Measurements from ENCODE around the gene PURB. TPM values are rescaled to one million over a fixed set of nuclear protein-coding genes. Genes with fewer than 3 reads are reported as not detected.

Gene PURB
- total RNA-seq, 2 experiments from 2014 or later, result 18.8 to 20.8 TPM

DNA sequence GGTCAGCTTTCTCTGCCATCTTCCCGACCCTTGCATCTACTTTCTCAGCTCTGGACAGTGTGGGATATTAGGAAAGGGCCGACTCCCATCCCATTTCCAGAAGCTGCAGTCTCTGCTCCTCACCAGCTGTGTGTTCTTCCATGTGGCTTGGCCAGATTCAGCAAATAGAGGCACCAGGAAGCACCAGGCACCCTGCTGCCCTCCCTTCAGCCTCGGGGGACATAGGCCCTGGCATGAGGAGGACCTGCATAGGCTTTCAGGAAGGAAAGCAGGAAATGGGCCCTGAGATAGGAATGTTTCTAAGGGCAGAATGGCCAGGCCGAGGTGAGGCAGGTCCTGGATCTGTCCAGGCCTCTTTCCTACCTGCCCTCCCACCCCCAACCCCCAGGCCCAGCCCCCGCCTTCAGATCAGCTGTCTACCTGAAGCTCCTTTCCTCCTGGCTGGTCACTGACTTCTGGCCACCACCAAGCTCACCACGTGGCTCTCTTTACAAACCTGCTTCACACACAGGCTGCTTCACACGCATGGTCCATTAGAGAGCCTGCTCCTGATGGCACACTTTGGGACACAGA is 27.5 kb upstream of the PURB start:
- DNase-seq (no peak), ATAC-seq (no peak)
- ChIA-PET POLR2A (interaction anchor here (0.5 to 0.6 kb wide), 2 partner anchors 51 to 106 kb away, joined by 3 to 4 read pairs; no protein-coding TSS in a partner anchor), CTCF (interaction anchor here (0.5 to 1.6 kb wide), 4 partner anchors 27 to 218 kb away, joined by 3 to 7 read pairs (median 4); partner anchors contain the start of gene PURB)
- H3K9me3 Mint-ChIP-seq (ENCODE audit: low read depth), result no peaks in the 10 kb centered on the region
- no peaks in the 10 kb centered on the region for H3K36me3 Mint-ChIP-seq (ENCODE audit: low read depth)
- H3K27me3 Mint-ChIP-seq, result no peaks in the 10 kb centered on the region
- intact Hi-C loops (cut with DNase I, micrococcal nuclease), result no loop called here
- peak overlapping the region; percentile 70 for H3K27ac Mint-ChIP-seq
- H3K4me1 Mint-ChIP-seq, result peaks cover 19% of the 10 kb centered on the region
- no peak overlapping the region for H3K4me3 Mint-ChIP-seq

DNA sequence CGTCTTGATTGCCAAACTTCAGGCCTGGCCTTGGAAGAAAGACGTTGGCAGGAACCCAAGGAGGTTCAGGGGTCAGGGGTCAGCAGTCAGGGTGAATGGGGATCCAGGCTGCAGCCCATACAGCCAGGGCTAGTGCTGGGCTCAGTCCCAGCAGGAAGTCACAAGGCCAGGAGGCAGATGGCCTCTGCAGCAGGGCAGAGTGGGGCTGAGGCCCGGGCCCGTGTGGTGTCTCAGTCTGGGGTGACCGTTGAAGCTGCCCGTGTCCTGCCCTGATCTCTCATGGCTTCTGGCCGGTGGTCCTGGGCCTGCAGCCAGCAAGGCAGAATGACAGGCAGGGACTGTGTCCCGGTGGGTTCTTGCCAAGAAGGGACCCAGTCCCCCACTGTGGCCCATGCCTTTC is 26.6 kb upstream of the PURB start:
- ChIA-PET POLR2A (no interaction called here), CTCF (no interaction called here)
- Mint-ChIP-seq H3K4me1 (peaks cover 19% of the 10 kb centered on the region), H3K4me3 (no peak overlapping the region), H3K36me3 (ENCODE audit: low read depth) (no peaks in the 10 kb centered on the region), H3K9me3 (ENCODE audit: low read depth) (no peaks in the 10 kb centered on the region), H3K27ac (no peak overlapping the region), H3K27me3 (no peaks in the 10 kb centered on the region)
- ATAC-seq (no peak), DNase-seq (no peak)
- intact Hi-C loops (cut with DNase I, micrococcal nuclease), result no loop called here

DNA sequence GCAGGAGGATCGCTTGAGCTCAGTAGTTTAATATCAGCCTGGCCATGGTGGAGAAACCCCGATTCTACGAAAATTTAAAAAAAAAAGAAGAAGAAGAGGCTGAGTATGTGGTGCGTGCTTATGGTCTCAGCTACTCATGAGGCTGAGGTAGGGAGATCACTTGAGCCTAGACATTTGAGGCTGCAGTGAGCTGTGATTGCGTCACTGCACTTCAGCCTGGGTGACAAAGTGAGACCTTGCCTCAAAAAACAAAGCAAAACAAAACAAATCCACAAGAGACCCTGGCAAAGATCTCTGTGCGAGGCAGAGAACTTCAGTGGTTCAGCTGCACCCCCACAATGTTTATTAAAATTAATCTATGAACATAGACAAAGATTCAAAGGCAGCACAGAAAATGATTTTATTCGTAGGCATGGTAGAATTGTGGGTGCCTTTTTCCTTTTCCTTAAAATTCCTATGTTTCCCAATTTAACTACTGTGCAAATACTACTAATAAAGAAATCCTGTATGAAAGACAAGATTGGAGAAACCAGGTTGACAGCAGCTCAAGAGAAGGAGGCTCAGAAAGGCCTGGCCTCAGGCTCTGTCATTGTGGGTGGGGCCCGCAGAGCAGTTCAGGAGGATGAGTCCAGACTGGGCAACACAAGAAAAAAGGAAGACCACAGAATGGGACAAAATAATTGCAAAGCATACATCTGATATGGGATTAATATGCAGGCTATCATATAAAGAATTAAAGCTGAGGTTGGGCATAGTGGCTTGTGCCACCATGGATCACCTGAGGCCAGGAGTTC is 24.5 kb upstream of the PURB start:
- POLR2A ChIA-PET, result interaction anchor here (0.6 kb wide), 1 partner anchor 822 kb away, joined by 7 read pairs; no protein-coding TSS in a partner anchor
- no peaks in the 10 kb centered on the region for H3K27me3 Mint-ChIP-seq
- no peak for DNase-seq
- ATAC-seq, result no peak
- intact Hi-C loops (cut with DNase I, micrococcal nuclease), result no loop called here
- H3K9me3 Mint-ChIP-seq (ENCODE audit: low read depth), result no peaks in the 10 kb centered on the region
- H3K4me1 Mint-ChIP-seq, result peaks cover 12% of the 10 kb centered on the region
- H3K4me3 Mint-ChIP-seq, result no peak overlapping the region
- no peak overlapping the region for H3K27ac Mint-ChIP-seq
- CTCF ChIA-PET, result interaction anchor here (0.6 to 1.9 kb wide), 3 partner anchors 10 to 124 kb away, joined by 3 to 7 read pairs (median 5); no protein-coding TSS in a partner anchor
- no peaks in the 10 kb centered on the region for H3K36me3 Mint-ChIP-seq (ENCODE audit: low read depth)

DNA sequence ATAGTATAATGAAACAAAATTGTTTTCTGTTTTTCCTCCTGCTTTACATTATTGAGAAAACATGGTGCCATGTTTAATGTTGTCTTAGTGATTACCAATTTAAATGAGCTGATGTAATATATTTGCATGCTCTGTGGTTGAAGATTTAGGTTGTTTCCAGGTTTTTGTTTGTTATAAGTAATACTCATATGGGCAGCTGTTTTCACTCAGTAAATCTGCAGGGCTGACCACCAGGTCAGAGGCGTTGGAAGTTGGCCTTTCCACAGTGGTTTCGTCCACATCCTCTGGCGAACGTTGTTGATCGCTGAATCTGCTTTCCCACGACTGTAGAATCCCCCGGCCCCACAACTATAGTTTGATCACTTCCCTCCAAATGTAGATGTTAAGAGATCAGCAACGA is 21.6 kb upstream of the PURB start:
- no peak overlapping the region for H3K4me3 Mint-ChIP-seq
- CTCF ChIA-PET, result interaction anchor here (1.0 to 1.2 kb wide), 3 partner anchors 14 to 210 kb away, joined by 3 to 4 read pairs (median 4); no protein-coding TSS in a partner anchor
- H3K27me3 Mint-ChIP-seq, result no peaks in the 10 kb centered on the region
- H3K36me3 Mint-ChIP-seq (ENCODE audit: low read depth), result no peaks in the 10 kb centered on the region
- intact Hi-C loops (cut with DNase I, micrococcal nuclease), result no loop called here
- H3K9me3 Mint-ChIP-seq (ENCODE audit: low read depth), result no peaks in the 10 kb centered on the region
- H3K27ac Mint-ChIP-seq, result no peak overlapping the region
- no peak for DNase-seq
- POLR2A ChIA-PET, result no interaction called here
- ATAC-seq, result no peak
- H3K4me1 Mint-ChIP-seq, result no peaks in the 10 kb centered on the region

DNA sequence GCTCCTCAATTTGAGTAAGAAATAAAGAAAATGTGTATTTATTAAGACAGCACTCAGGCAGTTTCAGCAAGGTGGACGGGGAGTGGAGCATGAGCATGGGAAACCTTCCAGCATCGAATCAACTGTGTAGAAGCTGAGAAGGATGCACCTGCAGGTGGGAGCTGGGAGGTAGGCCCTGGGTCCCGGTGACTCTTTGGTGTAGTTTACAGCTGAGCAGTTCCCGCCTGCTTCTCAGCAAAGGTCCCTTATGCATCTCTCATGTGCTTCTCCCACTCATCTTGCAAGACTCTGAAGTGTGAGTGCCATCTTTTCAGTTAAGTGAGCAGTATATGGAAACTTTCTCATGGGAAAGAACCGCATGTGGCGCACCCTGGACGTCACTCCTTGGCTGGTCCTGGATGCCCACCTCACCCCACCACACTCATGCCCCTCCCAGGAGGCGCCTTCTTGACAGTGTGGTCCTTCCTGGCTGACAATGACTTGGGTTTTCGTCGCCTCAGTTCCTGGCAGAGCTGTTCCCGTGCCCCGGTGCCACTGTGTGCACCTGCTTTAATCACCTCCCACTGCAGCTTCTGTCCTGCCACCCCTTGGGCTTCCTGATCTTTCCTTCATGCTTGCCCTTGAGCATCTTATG is 19.8 kb upstream of the PURB start:
- Mint-ChIP-seq H3K9me3 (ENCODE audit: low read depth) (no peaks in the 10 kb centered on the region), H3K27ac (no peak overlapping the region), H3K4me3 (no peak overlapping the region), H3K4me1 (no peaks in the 10 kb centered on the region), H3K27me3 (no peaks in the 10 kb centered on the region), H3K36me3 (ENCODE audit: low read depth) (no peaks in the 10 kb centered on the region)
- ATAC-seq (no peak), DNase-seq (no peak)
- POLR2A ChIA-PET, result no interaction called here
- CTCF ChIA-PET, result interaction anchor here (0.6 to 1.2 kb wide), 2 partner anchors 231 to 484 kb away, joined by 3 to 5 read pairs; no protein-coding TSS in a partner anchor
- intact Hi-C loops (cut with DNase I, micrococcal nuclease), result no loop called here

DNA sequence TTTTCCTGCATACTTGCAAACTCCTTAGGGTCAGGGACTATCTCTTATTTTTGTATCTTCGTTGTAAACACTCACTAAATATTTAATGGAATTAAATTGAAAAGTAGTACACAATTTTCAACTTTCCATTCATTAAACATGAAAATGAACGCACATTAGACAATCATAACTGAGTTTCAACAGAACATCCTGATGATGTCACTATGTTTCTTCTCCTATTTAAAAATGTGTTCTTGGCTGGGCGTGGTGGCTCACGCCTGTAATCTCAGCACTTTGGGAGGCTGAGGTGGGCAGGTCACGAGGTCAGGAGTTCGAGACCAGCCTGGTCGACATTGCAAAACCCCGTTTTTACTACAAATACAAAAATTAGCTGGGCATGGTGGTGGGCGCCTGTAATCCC is 14.1 kb upstream of the PURB start:
- Mint-ChIP-seq H3K27me3 (no peaks in the 10 kb centered on the region), H3K9me3 (ENCODE audit: low read depth) (no peaks in the 10 kb centered on the region), H3K36me3 (ENCODE audit: low read depth) (no peaks in the 10 kb centered on the region), H3K4me1 (peaks cover 9% of the 10 kb centered on the region), H3K27ac (no peak overlapping the region), H3K4me3 (no peak overlapping the region)
- ATAC-seq (no peak), DNase-seq (no peak)
- intact Hi-C loops (cut with DNase I, micrococcal nuclease), result no loop called here
- ChIA-PET CTCF (interaction anchor here (0.6 kb wide), 1 partner anchor 74 kb away, joined by 3 read pairs; no protein-coding TSS in a partner anchor), POLR2A (no interaction called here)

DNA sequence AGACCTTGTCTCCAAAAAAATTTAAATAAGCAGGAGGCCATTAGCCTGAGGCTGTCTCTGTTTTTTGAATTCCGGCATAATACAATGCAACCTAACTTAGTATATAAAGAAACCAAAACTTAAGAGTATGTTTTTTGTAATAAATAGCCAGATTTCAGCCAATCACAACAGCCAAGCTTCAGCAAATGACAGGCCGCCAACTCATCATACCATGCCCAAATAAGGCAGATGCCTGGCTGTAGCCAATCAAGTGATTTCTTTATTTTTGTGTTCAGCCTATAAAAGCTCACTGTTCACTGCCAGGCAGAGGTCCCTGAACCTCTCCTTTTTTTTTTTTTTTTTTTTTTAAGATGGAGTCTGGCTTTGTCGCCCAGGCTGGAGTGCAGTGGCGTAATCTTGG is 12.7 kb upstream of the PURB start:
- ChIA-PET POLR2A (no interaction called here), CTCF (interaction anchor here (0.6 kb wide), 1 partner anchor 291 kb away, joined by 3 read pairs; the partner anchor contains the start of gene OGDH)
- Mint-ChIP-seq H3K4me3 (no peak overlapping the region), H3K4me1 (peaks cover 9% of the 10 kb centered on the region), H3K36me3 (ENCODE audit: low read depth) (no peaks in the 10 kb centered on the region), H3K9me3 (ENCODE audit: low read depth) (no peaks in the 10 kb centered on the region), H3K27me3 (no peaks in the 10 kb centered on the region), H3K27ac (no peak overlapping the region)
- ATAC-seq, result peak; percentile 36
- intact Hi-C loops (cut with DNase I, micrococcal nuclease), result no loop called here
- no peak for DNase-seq

DNA sequence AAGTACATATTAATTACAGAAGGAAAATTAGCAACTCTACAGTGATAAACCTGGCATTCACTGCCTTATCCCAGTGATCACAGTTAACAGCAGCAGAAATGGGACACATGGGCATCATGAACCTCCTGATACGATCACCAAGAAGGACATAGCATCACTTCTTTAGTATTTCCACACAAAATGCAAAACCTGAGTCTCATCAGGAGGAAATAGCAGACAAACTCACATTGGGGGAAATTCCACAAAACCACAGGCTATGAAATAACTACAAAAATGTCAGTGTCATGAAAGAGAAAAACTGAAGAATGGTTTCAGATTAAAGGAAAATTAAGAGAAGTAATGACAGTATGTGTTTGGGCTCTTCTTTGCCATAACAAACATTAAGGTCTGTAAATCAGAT is 12.0 kb upstream of the PURB start:
- Mint-ChIP-seq H3K9me3 (ENCODE audit: low read depth) (no peaks in the 10 kb centered on the region), H3K36me3 (ENCODE audit: low read depth) (no peaks in the 10 kb centered on the region), H3K4me3 (no peak overlapping the region), H3K27me3 (no peaks in the 10 kb centered on the region), H3K4me1 (peaks cover 13% of the 10 kb centered on the region), H3K27ac (peak overlapping the region; percentile 38)
- intact Hi-C loops (cut with DNase I, micrococcal nuclease), result no loop called here
- ATAC-seq (no peak), DNase-seq (no peak)
- CTCF ChIA-PET, result interaction anchor here (1.1 kb wide), 1 partner anchor 40 kb away, joined by 7 read pairs; no protein-coding TSS in a partner anchor
- POLR2A ChIA-PET, result no interaction called here

DNA sequence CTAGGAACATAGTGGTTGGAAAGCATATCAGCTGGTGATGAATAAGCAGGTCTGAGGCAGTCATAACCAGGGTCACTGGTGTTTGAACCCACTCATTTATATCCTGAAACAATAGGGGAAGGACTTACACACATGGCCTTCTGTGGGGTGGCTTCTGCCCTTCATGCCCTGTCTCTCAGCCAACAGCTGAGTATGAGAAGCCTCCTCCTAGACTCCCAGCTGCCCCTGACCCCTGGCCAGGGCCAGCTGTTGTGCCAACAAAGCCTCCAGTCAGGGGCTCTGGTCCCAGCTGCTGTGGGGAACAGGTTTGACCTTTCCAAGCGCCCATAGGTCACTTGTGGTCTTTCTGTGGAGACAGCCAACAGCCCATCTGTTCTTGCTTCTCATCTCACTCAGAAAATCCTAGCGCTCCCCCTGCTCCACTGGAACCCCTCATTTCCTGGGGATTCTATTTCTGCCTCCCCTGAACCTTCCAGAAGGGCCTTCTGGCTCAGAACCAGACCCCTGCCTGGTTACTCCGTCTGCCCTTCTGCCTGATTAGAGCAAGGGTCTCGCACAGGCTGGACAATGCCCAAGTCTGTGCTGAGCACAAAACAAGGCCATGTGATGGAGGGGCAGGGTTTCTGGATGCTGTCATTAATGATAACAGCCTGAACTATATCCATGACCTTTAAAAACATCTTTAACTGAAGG is 9.7 kb upstream of the PURB start:
- H3K9me3 Mint-ChIP-seq (ENCODE audit: low read depth), result no peaks in the 10 kb centered on the region
- intact Hi-C loops (cut with DNase I, micrococcal nuclease), result no loop called here
- H3K4me1 Mint-ChIP-seq, result peaks cover 30% of the 10 kb centered on the region
- no peaks in the 10 kb centered on the region for H3K36me3 Mint-ChIP-seq (ENCODE audit: low read depth)
- DNase-seq, result no peak
- POLR2A ChIA-PET, result interaction anchor here (0.8 to 1.3 kb wide), 2 partner anchors 9 to 45 kb away, joined by 4 to 6 read pairs; no protein-coding TSS in a partner anchor
- no peak overlapping the region for H3K4me3 Mint-ChIP-seq
- peak; percentile 21 for ATAC-seq
- CTCF ChIA-PET, result interaction anchor here (0.6 kb wide), 2 partner anchors 9 to 50 kb away, joined by 3 read pairs; partner anchors contain the start of gene PURB
- no peaks in the 10 kb centered on the region for H3K27me3 Mint-ChIP-seq
- H3K27ac Mint-ChIP-seq, result no peak overlapping the region

DNA sequence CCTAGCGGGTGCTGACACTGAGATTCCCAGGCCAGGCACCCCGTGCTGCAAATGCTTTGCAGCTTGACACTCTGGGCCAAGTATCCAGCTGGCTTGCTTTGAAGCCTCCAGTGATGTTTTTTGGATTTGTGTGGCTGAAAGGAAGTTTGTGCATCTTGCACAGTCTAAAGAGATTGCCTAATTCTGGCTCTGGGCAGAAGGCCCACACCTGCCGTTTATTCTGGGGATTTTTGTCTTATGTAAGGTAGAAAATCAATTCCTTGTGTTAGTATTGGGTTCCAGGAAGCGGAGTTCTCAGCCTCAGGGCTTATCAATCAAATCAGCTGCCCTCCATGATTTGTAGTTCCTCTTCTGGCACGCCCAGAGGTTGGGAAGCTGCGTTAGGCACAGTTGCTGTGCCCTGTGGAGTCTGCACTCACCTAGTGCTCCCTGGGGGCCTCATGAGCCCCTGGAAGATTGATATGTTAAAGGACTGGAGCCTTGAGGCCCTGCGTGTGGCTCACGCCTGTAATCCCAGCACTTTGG is 8.4 kb upstream of the PURB start:
- no peak overlapping the region for H3K27ac Mint-ChIP-seq
- ChIA-PET CTCF (interaction anchor here (0.7 kb wide), 1 partner anchor 35 kb away, joined by 3 read pairs; no protein-coding TSS in a partner anchor), POLR2A (interaction anchor here (1.3 kb wide), 1 partner anchor 8 kb away, joined by 6 read pairs; no protein-coding TSS in a partner anchor)
- H3K36me3 Mint-ChIP-seq (ENCODE audit: low read depth), result no peaks in the 10 kb centered on the region
- intact Hi-C loops (cut with DNase I, micrococcal nuclease), result no loop called here
- ATAC-seq (no peak), DNase-seq (no peak)
- H3K27me3 Mint-ChIP-seq, result no peaks in the 10 kb centered on the region
- H3K4me1 Mint-ChIP-seq, result peaks cover 30% of the 10 kb centered on the region
- H3K9me3 Mint-ChIP-seq (ENCODE audit: low read depth), result no peaks in the 10 kb centered on the region
- no peak overlapping the region for H3K4me3 Mint-ChIP-seq

DNA sequence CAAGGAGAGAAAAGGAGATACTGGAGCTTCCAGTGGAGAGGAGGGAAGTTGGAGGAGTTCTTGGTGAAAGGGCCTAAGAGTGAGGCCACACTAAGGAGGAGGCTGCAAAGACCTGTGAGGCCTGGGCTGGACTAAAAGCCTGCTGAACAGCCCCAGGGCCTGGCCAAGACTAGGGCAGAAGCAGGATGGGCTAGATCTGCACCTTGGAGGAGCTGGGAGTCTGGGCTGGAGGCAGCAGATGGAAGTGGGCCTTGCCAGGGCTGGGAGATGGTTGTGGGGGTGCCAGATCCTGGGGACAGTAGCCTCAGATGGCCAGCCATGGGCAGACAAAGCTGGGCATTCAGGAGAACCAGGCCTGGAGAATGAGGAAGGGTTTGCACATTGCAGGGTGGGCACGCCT is 6.5 kb upstream of the PURB start:
- POLR2A ChIA-PET, result interaction anchor here (0.8 kb wide), 1 partner anchor 89 kb away, joined by 5 read pairs; no protein-coding TSS in a partner anchor
- DNase-seq, result no peak
- no peaks in the 10 kb centered on the region for H3K9me3 Mint-ChIP-seq (ENCODE audit: low read depth)
- intact Hi-C loops (cut with DNase I, micrococcal nuclease), result no loop called here
- no peaks in the 10 kb centered on the region for H3K27me3 Mint-ChIP-seq
- H3K36me3 Mint-ChIP-seq (ENCODE audit: low read depth), result no peaks in the 10 kb centered on the region
- ATAC-seq, result peak; percentile 16
- peak overlapping the region; percentile 94 for H3K27ac Mint-ChIP-seq
- CTCF ChIA-PET, result interaction anchor here (0.7 to 1.4 kb wide), 5 partner anchors 11 to 200 kb away, joined by 3 to 6 read pairs (median 4); no protein-coding TSS in a partner anchor
- H3K4me3 Mint-ChIP-seq, result peak overlapping the region; percentile 6
- peaks cover 30% of the 10 kb centered on the region for H3K4me1 Mint-ChIP-seq

Data from activated CD4-positive, alpha-beta T cell treated with anti-CD3 and anti-CD28 coated beads for 36 hours (primary cell).